H7 (cell line): ENCODE results near the gene SOHLH2. TPM values are rescaled to one million over a fixed set of nuclear protein-coding genes. Genes with fewer than 3 reads are reported as not detected.

Experiments
- DNase-seq: peaks from one replicate; pipeline ENCODE4 v3.0.0; 2012
- H3K27me3 ChIP-seq: 2 replicates; pipeline ENCODE4 v1.6.0; 2011; ENCODE audit warnings: mild to moderate bottlenecking, low read length; ENCODE audit not compliant: control insufficient read depth, insufficient read depth
- H3K36me3 ChIP-seq: replicated peaks from 2 replicates; pipeline ENCODE4 v1.5.1; 2011; ENCODE audit warnings: low read length; ENCODE audit not compliant: control insufficient read depth, insufficient read depth
- H3K4me3 ChIP-seq: 2 replicates; pipeline ENCODE4 v1.5.1; 2011; ENCODE audit warnings: low read depth, mild to moderate bottlenecking, control low read depth, low read length, moderate library complexity; ENCODE audit not compliant: insufficient read depth
- total RNA-seq: library from RNA; depleted of rRNA; stranded (reverse); fragments of >200 nt; shearing (Covaris generic); gene quantifications from 2 replicates; pipeline ENCODE4 v1.2.3, GENCODE V29; 2014

Gene SOHLH2
- total RNA-seq, 1 experiment from 2014 or later, result 4.2 TPM

- Histone ChIP-seq H3K4me3 (no peak overlapping the region), H3K27me3 (no peaks in the 10 kb centered on the region), H3K36me3 (no peaks in the 10 kb centered on the region)
- no peak for DNase-seq
Observed at GRCh38 chr13:36217456-36217855, 3.1 kb upstream of the SOHLH2 start.

- H3K4me3 ChIP-seq, result no peak overlapping the region
- no peak for DNase-seq
- no peaks in the 10 kb centered on the region for H3K36me3 ChIP-seq
- H3K27me3 ChIP-seq, result no peaks in the 10 kb centered on the region
Observed at GRCh38 chr13:36212789-36213188, 1.6 kb downstream of the SOHLH2 start.

GRCh38 chr13:36211567-36211966, 2.8 kb downstream of the SOHLH2 start:
- Histone ChIP-seq H3K4me3 (no peak overlapping the region), H3K27me3 (no peaks in the 10 kb centered on the region), H3K36me3 (no peaks in the 10 kb centered on the region)
- DNase-seq, result no peak

GRCh38 chr13:36210738-36211137, 3.6 kb downstream of the SOHLH2 start:
- Histone ChIP-seq H3K4me3 (no peak overlapping the region), H3K27me3 (no peaks in the 10 kb centered on the region), H3K36me3 (no peaks in the 10 kb centered on the region)
- DNase-seq, result no peak

GRCh38 chr13:36207672-36208071, 6.7 kb downstream of the SOHLH2 start:
- DNase-seq, result no peak
- H3K27me3 ChIP-seq, result no peaks in the 10 kb centered on the region
- H3K4me3 ChIP-seq, result no peak overlapping the region
- H3K36me3 ChIP-seq, result no peaks in the 10 kb centered on the region

GRCh38 chr13:36193151-36193855, 21.1 kb downstream of the SOHLH2 start:
- H3K27me3 ChIP-seq, result no peaks in the 10 kb centered on the region
- no peak for DNase-seq
- no peaks in the 10 kb centered on the region for H3K36me3 ChIP-seq
- H3K4me3 ChIP-seq, result no peak overlapping the region

GRCh38 chr13:36192166-36192565, 22.2 kb downstream of the SOHLH2 start:
- DNase-seq, result no peak
- H3K4me3 ChIP-seq, result no peak overlapping the region
- H3K36me3 ChIP-seq, result no peaks in the 10 kb centered on the region
- no peaks in the 10 kb centered on the region for H3K27me3 ChIP-seq

GRCh38 chr13:36190771-36191170, 23.6 kb downstream of the SOHLH2 start:
- no peak overlapping the region for H3K4me3 ChIP-seq
- no peaks in the 10 kb centered on the region for H3K27me3 ChIP-seq
- DNase-seq, result no peak
- H3K36me3 ChIP-seq, result no peaks in the 10 kb centered on the region

GRCh38 chr13:36188441-36188840, 25.9 kb downstream of the SOHLH2 start:
- Histone ChIP-seq H3K4me3 (no peak overlapping the region), H3K36me3 (no peaks in the 10 kb centered on the region)
- DNase-seq, result no peak

GRCh38 chr13:36183901-36184300, 30.5 kb downstream of the SOHLH2 start:
- no peaks in the 10 kb centered on the region for H3K36me3 ChIP-seq
- no peaks in the 10 kb centered on the region for H3K27me3 ChIP-seq
- H3K4me3 ChIP-seq, result no peak overlapping the region

More at GRCh38 chr13:36188441-36188840, 25.9 kb downstream of the SOHLH2 start:
- no peaks in the 10 kb centered on the region for H3K27me3 ChIP-seq

GRCh38 chr13:36175621-36176020, 38.7 kb downstream of the SOHLH2 start:
- Histone ChIP-seq H3K36me3 (no peaks in the 10 kb centered on the region), H3K4me3 (no peak overlapping the region), H3K27me3 (no peaks in the 10 kb centered on the region)
- no peak for DNase-seq

More at GRCh38 chr13:36183901-36184300, 30.5 kb downstream of the SOHLH2 start:
- no peak for DNase-seq

- Histone ChIP-seq H3K27me3 (no peaks in the 10 kb centered on the region), H3K36me3 (peaks cover 2% of the 10 kb centered on the region), H3K4me3 (no peak overlapping the region)
- no peak for DNase-seq
Observed at GRCh38 chr13:36174923-36175322, 39.4 kb downstream of the SOHLH2 start.

GRCh38 chr13:36173571-36174322, 40.6 kb downstream of the SOHLH2 start:
- Histone ChIP-seq H3K36me3 (peaks cover 2% of the 10 kb centered on the region), H3K27me3 (no peaks in the 10 kb centered on the region), H3K4me3 (no peak overlapping the region)
- DNase-seq, result no peak

- no peak for DNase-seq
- Histone ChIP-seq H3K36me3 (peaks cover 2% of the 10 kb centered on the region), H3K4me3 (no peak overlapping the region), H3K27me3 (no peaks in the 10 kb centered on the region)
Observed at GRCh38 chr13:36166046-36166445, 48.3 kb downstream of the SOHLH2 start.

- Histone ChIP-seq H3K4me3 (no peak overlapping the region), H3K27me3 (no peaks in the 10 kb centered on the region), H3K36me3 (no peaks in the 10 kb centered on the region)
- no peak for DNase-seq
Observed at GRCh38 chr13:36163809-36164308, 50.5 kb downstream of the SOHLH2 start.
